Activated CD4-positive, alpha-beta T cell treated with anti-CD3 and anti-CD28 coated beads, Interleukin-2, amount 10 ng/mL, durations not matched to agents 24 days and 14 days (primary cell): ENCODE measurements around the gene CDC42. TPM values are rescaled to one million over a fixed set of nuclear protein-coding genes. Genes with fewer than 3 reads are reported as not detected.
A peak's percentile ranks its signal among the peaks of the same experiment; 100 is the strongest.
"Not testable (repeated sequence)": the region's sequence is repeated elsewhere in the genome, so short reads cannot be mapped to it uniquely, and the experiment has no call there.

Experiments
- DNase-seq: peaks from one replicate; pipeline ENCODE4 v3.0.0; 2022
- H3K27ac Mint-ChIP-seq: one replicate; pipeline ENCODE4 v1.8.0; 2022; ENCODE audit warnings: mild to moderate bottlenecking, mixed read lengths
- H3K27me3 Mint-ChIP-seq: one replicate; pipeline ENCODE4 v1.8.0; 2022; ENCODE audit warnings: mixed read lengths
- H3K36me3 Mint-ChIP-seq: one replicate; pipeline ENCODE4 v1.8.0; 2022; ENCODE audit warnings: low read depth, mild to moderate bottlenecking, mixed read lengths
- H3K4me1 Mint-ChIP-seq: one replicate; pipeline ENCODE4 v1.8.0; 2021; ENCODE audit warnings: mixed read lengths
- H3K4me3 Mint-ChIP-seq: one replicate; pipeline ENCODE4 v1.8.0; 2022; ENCODE audit warnings: mild to moderate bottlenecking, moderate library complexity, mixed read lengths
- H3K9me3 Mint-ChIP-seq: one replicate; pipeline ENCODE4 v1.8.0; 2021; ENCODE audit warnings: mixed read lengths
- intact Hi-C: fragments of 100-400 bp; cut with micrococcal nuclease; formaldehyde crosslinking; loops from one replicate; pipeline ENCODE4 v1.15.1; 2023
- total RNA-seq: library from RNA; stranded (reverse); gene quantifications from 2 replicates; pipeline ENCODE4 v1.2.3, GENCODE V29; 2022

The CDC42 gene
- total RNA-seq, 1 donor from 2014 or later = 307 TPM

DNA sequence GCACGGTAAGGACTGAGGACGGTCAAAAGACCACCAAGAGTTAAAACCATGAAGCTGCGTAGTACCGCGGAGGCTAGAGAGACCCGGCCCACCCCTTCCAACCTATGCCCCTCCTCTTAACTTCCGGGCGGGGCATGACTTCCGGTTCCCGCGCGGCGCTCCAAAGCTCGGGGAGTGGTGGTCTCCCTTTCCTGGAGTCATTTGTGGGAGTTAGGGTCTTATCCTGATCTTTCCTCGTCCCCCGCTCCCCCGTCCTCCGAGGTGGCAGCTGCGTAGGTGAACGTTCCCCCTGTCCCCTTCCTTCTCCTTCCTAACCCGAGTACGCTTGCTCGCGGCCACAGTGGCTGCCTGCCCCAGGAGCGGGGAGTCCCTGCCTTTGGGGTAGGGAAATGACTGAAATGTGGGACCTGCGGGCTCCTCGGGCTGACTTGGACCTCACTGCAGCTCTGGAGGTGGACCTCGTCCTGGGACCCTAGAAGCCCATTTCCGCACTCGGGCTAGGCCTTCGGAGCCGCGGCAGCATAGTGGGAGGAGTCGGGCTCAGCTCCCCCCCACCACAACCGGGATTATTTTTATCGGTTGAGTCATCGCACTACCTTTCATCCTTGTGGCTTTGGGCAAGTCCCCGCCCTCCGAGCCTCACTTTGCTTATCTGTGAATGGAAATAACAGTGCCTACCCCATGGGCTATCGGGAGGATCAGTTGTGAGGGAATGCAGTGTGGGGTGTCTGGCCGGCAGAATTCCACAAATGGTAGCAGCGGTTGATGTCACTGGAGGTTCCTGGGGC lies 26.9 kb upstream of the CDC42 start:
- Mint-ChIP-seq H3K27ac (peak overlapping the region; percentile 100), H3K36me3 (peaks cover 7% of the 10 kb centered on the region), H3K4me3 (peak overlapping the region; percentile 90), H3K4me1 (peaks cover 48% of the 10 kb centered on the region), H3K27me3 (no peaks in the 10 kb centered on the region), H3K9me3 (no peaks in the 10 kb centered on the region)
- DNase-seq = peak; percentile 97
- intact Hi-C loops = loop anchor here (1.0 to 10.0 kb wide), 5 partner anchors 14 to 731 kb away; partner anchors contain the start of genes ECE1 and USP48

DNA sequence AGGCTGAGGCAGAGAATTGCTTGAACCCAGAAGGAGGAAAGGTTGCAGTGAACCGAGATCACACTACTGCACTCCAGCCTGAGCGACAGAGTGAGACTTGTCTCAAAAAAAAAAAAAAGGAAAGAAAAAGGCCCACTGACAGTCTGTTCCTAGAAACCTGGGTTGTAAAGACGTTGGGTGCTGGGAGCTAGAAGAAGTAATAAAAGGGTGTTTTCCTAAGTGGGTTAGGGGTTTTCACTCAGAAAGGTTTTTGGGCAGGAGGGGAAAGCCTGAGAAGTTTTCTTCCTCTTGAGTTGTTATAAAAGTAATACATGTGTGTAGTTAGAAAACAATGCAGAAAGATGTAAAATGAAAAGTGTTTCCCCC lies 25.6 kb upstream of the CDC42 start:
- Mint-ChIP-seq H3K4me1 (peaks cover 54% of the 10 kb centered on the region), H3K9me3 (no peaks in the 10 kb centered on the region), H3K27me3 (no peaks in the 10 kb centered on the region), H3K4me3 (peak overlapping the region; percentile 90), H3K27ac (peak overlapping the region; percentile 100), H3K36me3 (peaks cover 7% of the 10 kb centered on the region)
- intact Hi-C loops = loop anchor here (10.0 kb wide), 1 partner anchor 732 kb away; the partner anchor contains the start of gene ECE1
- no peak for DNase-seq

DNA sequence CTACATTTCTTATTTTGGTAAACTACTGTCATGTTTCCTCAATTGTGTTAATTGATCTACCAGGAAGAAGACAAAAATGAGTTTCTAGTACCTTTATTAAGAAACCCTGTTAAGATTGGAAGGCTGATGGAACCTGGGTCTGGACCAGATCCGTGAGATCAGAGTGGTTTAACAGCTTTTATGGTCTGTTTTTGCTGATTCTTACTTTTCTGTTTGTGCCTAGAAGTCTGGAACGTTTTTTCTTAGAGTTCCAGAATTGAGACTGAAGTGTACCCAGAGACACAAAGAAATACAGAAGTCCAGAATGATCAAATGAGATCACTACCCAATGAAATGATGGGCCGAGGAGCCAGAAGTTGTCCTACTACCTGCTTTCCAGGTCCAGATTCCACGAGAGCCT lies 22.5 kb upstream of the CDC42 start:
- intact Hi-C loops = no loop called here
- no peaks in the 10 kb centered on the region for H3K27me3 Mint-ChIP-seq
- DNase-seq = no peak
- H3K4me3 Mint-ChIP-seq = no peak overlapping the region
- peak overlapping the region; percentile 66 for H3K27ac Mint-ChIP-seq
- peaks cover 44% of the 10 kb centered on the region for H3K4me1 Mint-ChIP-seq
- H3K36me3 Mint-ChIP-seq = peaks cover 7% of the 10 kb centered on the region
- no peaks in the 10 kb centered on the region for H3K9me3 Mint-ChIP-seq

GRCh38 chr1:22030473-22030872 lies 22.0 kb upstream of the CDC42 start:
- intact Hi-C loops = no loop called here
- no peak overlapping the region for H3K4me3 Mint-ChIP-seq
- peaks cover 7% of the 10 kb centered on the region for H3K36me3 Mint-ChIP-seq
- peak overlapping the region; percentile 66 for H3K27ac Mint-ChIP-seq
- no peak for DNase-seq
- H3K27me3 Mint-ChIP-seq = no peaks in the 10 kb centered on the region
- H3K9me3 Mint-ChIP-seq = no peaks in the 10 kb centered on the region
- peaks cover 44% of the 10 kb centered on the region for H3K4me1 Mint-ChIP-seq

- Mint-ChIP-seq H3K4me3 (peak overlapping the region; percentile 74), H3K4me1 (peaks cover 40% of the 10 kb centered on the region), H3K27me3 (no peaks in the 10 kb centered on the region), H3K36me3 (peaks cover 6% of the 10 kb centered on the region), H3K27ac (peak overlapping the region; percentile 85), H3K9me3 (no peaks in the 10 kb centered on the region)
- DNase-seq = peak; percentile 89
- intact Hi-C loops = loop anchor here (1.0 kb wide), 1 partner anchor 8 kb away; no protein-coding TSS in a partner anchor
Observed at GRCh38 chr1:22031214-22031962, 21.1 kb upstream of the CDC42 start.

GRCh38 chr1:22034834-22035233 lies 17.7 kb upstream of the CDC42 start:
- H3K36me3 Mint-ChIP-seq, H3K27me3 Mint-ChIP-seq, DNase-seq, intact Hi-C loops, H3K4me3 Mint-ChIP-seq, H3K27ac Mint-ChIP-seq, H3K9me3 Mint-ChIP-seq: not testable (repeated sequence)
- H3K4me1 Mint-ChIP-seq = peaks cover 40% of the 10 kb centered on the region

GRCh38 chr1:22037520-22037919 lies 15.0 kb upstream of the CDC42 start:
- no peak for DNase-seq
- Mint-ChIP-seq H3K4me1 (peaks cover 35% of the 10 kb centered on the region), H3K27me3 (no peaks in the 10 kb centered on the region), H3K27ac (peak overlapping the region; percentile 75), H3K9me3 (no peaks in the 10 kb centered on the region), H3K4me3 (no peak overlapping the region), H3K36me3 (no peaks in the 10 kb centered on the region)
- intact Hi-C loops = no loop called here

DNA sequence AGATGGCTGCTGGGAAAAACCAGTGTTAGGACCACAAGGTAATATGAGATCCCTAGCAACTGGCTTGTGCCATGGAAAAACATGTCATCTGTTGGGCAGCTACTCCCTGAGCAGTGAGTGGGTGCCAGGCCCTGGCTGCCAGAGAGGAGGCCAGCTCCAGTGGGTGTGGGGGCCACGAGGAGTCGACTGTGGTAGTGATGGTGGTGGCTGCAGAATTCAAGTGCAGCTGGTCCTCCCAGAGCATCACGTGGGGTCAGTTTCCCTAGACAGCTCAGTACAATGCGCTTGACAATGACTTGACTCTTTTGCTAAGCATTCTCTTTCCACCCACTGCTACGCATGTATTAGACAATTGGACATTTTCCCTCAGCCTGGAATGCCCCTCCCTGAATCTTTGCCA lies 14.5 kb upstream of the CDC42 start:
- Mint-ChIP-seq H3K9me3 (no peaks in the 10 kb centered on the region), H3K4me3 (peak overlapping the region; percentile 54), H3K4me1 (peaks cover 36% of the 10 kb centered on the region), H3K27me3 (no peaks in the 10 kb centered on the region), H3K36me3 (no peaks in the 10 kb centered on the region), H3K27ac (peak overlapping the region; percentile 83)
- no peak for DNase-seq
- intact Hi-C loops = no loop called here

DNA sequence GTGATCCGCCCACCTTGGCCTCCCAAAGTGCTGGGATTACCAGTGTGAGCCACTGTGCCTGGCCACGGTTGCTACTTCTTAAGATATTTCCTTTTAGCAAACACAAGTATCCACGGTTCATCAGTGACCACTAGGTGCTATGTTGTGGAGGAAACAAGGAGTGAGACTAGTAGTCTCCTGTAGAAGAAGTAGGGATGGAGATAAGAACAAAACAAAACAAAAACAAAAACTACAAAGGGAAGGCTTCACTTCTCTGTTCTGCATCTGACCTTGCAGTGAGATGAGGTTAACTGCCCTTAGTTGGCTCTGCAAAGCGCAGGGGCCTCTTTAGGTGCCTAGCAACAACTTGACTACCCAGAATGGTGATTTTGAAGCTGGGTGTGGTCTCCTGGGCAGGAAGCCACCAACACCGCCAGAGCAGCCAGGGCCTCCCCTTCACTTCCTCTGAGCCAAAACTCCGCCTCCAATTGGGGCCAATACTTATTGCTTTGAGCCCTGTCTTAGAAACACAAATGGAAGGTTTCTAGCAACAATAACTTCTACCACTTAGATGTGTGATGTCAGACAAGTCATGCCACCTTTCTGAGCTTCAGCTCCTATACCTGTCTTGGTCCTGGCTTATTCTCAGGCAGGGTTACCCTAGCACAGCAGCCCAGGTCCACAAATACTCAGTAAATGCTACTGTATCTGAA lies 12.8 kb upstream of the CDC42 start:
- Mint-ChIP-seq H3K27me3 (no peaks in the 10 kb centered on the region), H3K9me3 (no peaks in the 10 kb centered on the region), H3K4me3 (peak overlapping the region; percentile 80), H3K36me3 (no peaks in the 10 kb centered on the region), H3K4me1 (peaks cover 42% of the 10 kb centered on the region), H3K27ac (peak overlapping the region; percentile 98)
- intact Hi-C loops = loop anchor here (1.0 kb wide), 4 partner anchors 8 to 14 kb away; no protein-coding TSS in a partner anchor
- peak; percentile 98 for DNase-seq

DNA sequence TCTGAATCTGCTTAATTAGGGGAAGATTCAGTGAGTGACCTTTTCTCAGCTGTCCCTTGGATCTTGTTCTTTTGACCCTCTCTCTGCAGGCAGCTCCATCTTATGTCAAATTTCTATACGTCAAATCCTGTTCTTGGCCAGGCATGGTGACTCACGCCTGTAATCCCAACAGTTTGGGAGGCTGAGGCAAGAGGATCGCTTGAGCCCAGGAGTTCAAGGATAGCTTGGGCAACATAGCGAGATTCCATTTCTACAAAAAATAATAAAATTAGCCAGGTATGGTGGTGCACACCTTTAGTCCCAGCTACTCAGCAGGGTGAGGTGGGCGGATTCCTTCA lies 12.3 kb upstream of the CDC42 start:
- peaks cover 2% of the 10 kb centered on the region for H3K9me3 Mint-ChIP-seq
- no peaks in the 10 kb centered on the region for H3K27me3 Mint-ChIP-seq
- intact Hi-C loops = loop anchor here (1.0 kb wide), 2 partner anchors 8 to 13 kb away; no protein-coding TSS in a partner anchor
- no peak for DNase-seq
- H3K36me3 Mint-ChIP-seq = peaks cover under 1% of the 10 kb centered on the region
- peak overlapping the region; percentile 80 for H3K4me3 Mint-ChIP-seq
- peak overlapping the region; percentile 98 for H3K27ac Mint-ChIP-seq
- peaks cover 45% of the 10 kb centered on the region for H3K4me1 Mint-ChIP-seq

GRCh38 chr1:22041505-22041904 lies 11.0 kb upstream of the CDC42 start:
- Mint-ChIP-seq H3K36me3 (peaks cover 3% of the 10 kb centered on the region), H3K27me3 (no peaks in the 10 kb centered on the region), H3K27ac (peak overlapping the region; percentile 14), H3K4me3 (no peak overlapping the region), H3K9me3 (peaks cover 5% of the 10 kb centered on the region), H3K4me1 (peaks cover 48% of the 10 kb centered on the region)
- intact Hi-C loops = no loop called here
- no peak for DNase-seq

DNA sequence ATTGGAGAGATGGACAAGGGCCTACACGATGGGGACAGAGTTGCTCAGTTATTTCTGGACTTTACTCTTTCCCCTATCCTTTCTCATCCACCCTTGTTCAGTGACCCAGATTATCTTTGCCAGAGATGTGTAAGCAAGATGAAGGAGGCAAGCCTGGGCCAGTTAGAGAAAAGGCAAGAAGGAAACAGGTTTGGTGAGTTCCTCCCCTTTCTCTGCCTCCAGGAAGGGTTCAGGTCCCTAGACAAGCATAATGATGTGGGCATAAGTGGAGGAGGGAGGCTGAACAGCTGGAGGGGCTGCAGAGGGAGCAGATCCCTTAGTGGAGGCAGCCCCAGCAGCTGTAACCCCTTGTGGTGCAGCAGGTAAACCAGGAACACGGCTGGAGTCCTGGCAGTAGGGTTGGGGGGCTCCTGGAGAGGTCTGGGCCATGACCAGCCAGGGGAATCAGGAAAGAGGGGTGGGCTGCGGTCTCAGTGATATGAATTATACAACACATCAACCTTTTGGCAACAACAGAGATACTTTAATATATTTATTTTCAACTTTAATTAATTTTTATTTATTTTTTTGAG lies 9.2 kb upstream of the CDC42 start:
- H3K9me3 Mint-ChIP-seq = peaks cover 5% of the 10 kb centered on the region
- H3K36me3 Mint-ChIP-seq = peaks cover 3% of the 10 kb centered on the region
- intact Hi-C loops = no loop called here
- no peaks in the 10 kb centered on the region for H3K27me3 Mint-ChIP-seq
- H3K4me3 Mint-ChIP-seq = no peak overlapping the region
- H3K4me1 Mint-ChIP-seq = peaks cover 43% of the 10 kb centered on the region
- no peak for DNase-seq
- H3K27ac Mint-ChIP-seq = peak overlapping the region; percentile 21

- intact Hi-C loops = no loop called here
- Mint-ChIP-seq H3K27me3 (no peaks in the 10 kb centered on the region), H3K27ac (peak overlapping the region; percentile 42), H3K36me3 (peaks cover 3% of the 10 kb centered on the region), H3K9me3 (peaks cover 5% of the 10 kb centered on the region), H3K4me1 (peaks cover 41% of the 10 kb centered on the region), H3K4me3 (no peak overlapping the region)
- DNase-seq = no peak
Observed at GRCh38 chr1:22044690-22045420, 7.7 kb upstream of the CDC42 start.
